Fibroblast of villous mesenchyme (primary cell): ENCODE measurements around the gene CACHD1. TPM values are rescaled to one million over a fixed set of nuclear protein-coding genes. Genes with fewer than 3 reads are reported as not detected.

ENCODE experiments used
- DNase-seq: peaks from one replicate; pipeline ENCODE4 v3.0.0-alpha.2; 2010; ENCODE audit warnings: low read depth
- H3K4me3 ChIP-seq: 2 replicates; pipeline ENCODE4 v1.5.1; 2011; ENCODE audit warnings: low read depth, mild to moderate bottlenecking, low read length
- total RNA-seq: library from RNA; depleted of rRNA; stranded (reverse); fragments of >200 nt; gene quantifications from 2 replicates; pipeline ENCODE4 v1.2.3, GENCODE V29; 2012
- TF ChIP-seq, protein P1 (sequence below): IDR thresholded peaks from 2 replicates; pipeline ENCODE4 v1.5.1; 2012; ENCODE audit warnings: low read depth, mild to moderate bottlenecking, low read length; ENCODE audit not compliant: insufficient read depth

Gene CACHD1
- total RNA-seq, 1 donor = 11.2 TPM

DNA sequence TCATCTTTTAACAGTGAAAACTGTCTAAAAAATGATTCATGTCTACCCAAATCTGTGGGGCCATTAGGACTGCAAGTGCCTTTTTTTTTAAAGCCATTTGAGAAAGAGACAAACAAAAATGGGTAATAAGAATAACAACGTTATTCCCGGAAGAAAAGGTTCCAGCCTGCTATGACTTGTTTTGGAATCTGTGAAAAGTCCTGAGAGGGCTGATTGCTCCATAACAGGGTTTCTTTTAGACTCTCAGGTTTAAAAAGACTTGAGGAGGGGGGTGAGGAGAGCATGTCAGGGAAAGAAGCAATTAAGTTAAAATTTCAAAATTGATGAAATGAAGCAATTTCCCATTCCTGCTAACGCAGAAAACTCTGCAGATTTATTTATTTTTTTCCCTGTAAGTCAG is 56.4 kb downstream of the CACHD1 start:
- TF ChIP-seq, protein P1, sequence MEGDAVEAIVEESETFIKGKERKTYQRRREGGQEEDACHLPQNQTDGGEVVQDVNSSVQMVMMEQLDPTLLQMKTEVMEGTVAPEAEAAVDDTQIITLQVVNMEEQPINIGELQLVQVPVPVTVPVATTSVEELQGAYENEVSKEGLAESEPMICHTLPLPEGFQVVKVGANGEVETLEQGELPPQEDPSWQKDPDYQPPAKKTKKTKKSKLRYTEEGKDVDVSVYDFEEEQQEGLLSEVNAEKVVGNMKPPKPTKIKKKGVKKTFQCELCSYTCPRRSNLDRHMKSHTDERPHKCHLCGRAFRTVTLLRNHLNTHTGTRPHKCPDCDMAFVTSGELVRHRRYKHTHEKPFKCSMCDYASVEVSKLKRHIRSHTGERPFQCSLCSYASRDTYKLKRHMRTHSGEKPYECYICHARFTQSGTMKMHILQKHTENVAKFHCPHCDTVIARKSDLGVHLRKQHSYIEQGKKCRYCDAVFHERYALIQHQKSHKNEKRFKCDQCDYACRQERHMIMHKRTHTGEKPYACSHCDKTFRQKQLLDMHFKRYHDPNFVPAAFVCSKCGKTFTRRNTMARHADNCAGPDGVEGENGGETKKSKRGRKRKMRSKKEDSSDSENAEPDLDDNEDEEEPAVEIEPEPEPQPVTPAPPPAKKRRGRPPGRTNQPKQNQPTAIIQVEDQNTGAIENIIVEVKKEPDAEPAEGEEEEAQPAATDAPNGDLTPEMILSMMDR = no peak
- DNase-seq = peak; percentile 48
- no peak overlapping the region for H3K4me3 ChIP-seq

DNA sequence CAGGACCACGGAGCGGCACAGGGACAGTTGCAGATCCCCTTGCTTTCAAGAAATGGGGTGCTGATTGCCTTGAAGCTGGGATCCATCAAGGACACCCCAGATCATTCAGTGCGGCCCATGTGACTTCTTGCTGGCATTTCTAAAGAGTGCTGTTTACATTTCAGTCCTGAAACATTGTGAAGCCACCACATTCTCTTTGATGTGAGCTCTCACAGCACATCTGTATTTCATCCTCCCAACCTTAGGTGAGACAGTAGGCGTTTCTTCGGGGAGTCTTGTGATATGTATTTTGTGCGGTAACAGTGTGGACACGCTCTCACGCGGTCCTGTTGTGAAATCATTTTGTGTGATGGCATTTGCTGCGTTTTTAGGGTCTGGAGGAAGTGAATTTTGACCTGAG is 57.2 kb downstream of the CACHD1 start:
- H3K4me3 ChIP-seq = no peak overlapping the region
- DNase-seq = no peak
- TF ChIP-seq, protein P1 = no peak

DNA sequence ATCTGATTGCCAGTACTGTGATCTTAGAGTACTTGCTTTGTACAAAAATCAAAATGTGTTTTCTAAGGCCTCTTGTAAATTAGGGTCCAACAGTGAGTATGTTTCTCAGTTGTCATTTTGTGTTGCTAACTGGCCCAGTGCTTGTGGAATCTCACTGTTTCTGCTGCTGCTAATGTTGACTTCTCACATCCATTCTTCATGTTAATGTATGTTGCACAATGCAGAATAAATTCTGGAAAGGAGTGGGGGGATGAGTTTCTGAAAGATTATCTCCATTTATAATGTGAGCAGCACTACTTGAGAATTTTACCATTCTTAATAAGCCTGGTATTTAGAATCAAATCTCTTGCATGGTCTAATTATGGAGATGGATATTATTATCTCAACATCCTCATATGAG is 57.9 kb downstream of the CACHD1 start:
- no peak overlapping the region for H3K4me3 ChIP-seq
- DNase-seq = no peak
- TF ChIP-seq, protein P1 = no peak

DNA sequence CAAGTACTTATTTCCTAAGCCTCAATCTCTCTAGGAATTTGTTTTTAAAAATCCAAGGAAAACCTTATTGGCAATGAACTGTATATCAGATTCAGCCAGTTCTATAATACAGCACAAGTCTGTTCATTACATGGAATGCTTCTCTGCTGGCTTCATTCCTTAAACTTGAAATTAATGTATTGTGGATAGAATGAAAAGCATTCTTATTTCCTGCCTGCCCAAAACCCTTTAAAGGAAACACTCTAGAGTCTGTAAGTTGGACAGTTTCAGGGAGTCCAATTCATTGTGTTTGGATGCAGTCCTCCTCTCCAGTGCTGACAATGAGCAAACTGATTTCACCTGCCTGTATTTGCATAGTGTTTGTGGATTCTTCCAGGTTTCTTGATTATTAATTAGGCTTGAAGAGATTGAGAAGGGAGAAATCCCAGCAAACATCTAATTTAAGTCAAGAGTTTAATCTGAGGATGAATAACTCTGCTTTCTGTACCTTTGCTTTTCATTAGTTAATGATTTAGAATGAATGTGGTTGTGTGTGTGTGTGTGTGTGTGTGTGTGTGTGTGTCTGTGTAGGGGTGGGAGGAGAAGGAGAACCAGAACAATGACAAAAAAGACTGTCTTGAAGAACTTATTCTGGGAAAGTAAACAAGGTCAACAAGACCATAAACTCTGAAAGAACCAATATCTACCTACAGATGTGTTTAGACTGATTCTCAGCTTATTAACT is 61.2 kb downstream of the CACHD1 start:
- TF ChIP-seq, protein P1 = no peak
- H3K4me3 ChIP-seq = no peak overlapping the region
- no peak for DNase-seq

DNA sequence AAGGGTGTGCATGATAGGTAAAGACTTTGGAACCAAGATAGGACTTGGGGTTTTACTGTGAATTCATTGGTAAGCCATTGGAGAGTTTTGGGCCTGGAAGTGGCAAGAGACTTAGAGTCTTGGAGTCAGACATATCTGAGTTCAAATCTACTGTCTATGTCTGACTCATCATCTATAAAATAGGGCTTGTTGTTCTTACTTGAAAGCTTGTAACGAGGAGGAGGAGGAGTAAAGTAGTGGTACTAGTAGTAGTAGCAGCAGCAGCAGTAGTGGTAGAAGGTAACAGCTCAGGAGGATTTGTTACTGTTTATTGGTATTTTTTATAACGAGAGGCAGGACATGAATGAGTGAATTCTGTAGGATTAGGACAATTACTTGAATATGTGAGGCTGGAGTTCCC is 62.7 kb downstream of the CACHD1 start:
- TF ChIP-seq, protein P1 = no peak
- no peak overlapping the region for H3K4me3 ChIP-seq
- DNase-seq = no peak

DNA sequence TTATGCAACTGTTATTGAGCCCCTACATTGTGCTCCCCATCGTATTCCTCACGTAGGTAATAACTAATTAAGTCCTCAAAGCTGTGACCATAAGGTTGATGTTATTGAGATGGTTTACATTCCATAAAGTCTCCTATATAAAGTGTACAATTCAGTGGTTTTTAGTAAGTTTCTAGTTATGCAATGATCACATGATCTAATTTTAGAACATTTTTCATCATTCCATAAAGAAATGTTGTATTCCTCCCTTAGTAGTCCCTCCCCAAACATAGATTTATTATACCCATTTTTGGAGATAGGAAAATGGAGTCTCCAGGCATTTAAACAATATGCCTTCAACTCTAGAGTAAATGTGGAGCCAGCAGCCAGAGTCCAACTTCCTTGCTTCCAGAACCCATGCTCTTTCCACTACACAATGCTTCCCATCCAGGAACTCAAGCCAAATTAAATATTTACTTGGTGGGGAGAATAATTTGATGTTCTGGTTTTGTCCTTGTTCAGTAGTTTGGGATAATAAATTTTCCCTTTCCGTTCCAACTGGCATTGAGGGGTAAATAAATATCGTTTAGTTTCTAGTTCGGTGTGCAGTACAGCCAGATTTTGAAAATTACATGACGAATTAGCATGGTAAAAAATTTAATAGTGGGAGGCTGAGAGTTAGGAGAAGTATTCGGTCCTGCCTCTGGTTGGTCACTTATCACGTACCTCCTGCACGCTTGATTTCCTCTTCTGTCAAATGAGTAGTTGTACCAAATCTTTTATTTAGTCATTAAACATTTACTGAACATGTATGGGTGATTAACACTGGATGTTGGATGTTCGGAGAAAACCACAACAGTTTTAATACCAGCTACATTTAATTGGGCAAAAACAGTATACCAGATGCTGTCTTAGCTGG is 66.3 kb downstream of the CACHD1 start:
- TF ChIP-seq, protein P1 = no peak
- no peak overlapping the region for H3K4me3 ChIP-seq
- no peak for DNase-seq
